OCI-M2 (cell line): Measurements from ENCODE around the gene TTF1.

Experiments used
- DNase-seq: peaks from one replicate; lab custom pipeline; 2025; ENCODE audit not compliant: unreplicated experiment; lab: John Stamatoyannopoulos, UW

The TTF1 gene

GRCh38 chr9:132369421-132369820 lies 37.2 kb downstream of the TTF1 start:
- DNase-seq = no peak

DNA sequence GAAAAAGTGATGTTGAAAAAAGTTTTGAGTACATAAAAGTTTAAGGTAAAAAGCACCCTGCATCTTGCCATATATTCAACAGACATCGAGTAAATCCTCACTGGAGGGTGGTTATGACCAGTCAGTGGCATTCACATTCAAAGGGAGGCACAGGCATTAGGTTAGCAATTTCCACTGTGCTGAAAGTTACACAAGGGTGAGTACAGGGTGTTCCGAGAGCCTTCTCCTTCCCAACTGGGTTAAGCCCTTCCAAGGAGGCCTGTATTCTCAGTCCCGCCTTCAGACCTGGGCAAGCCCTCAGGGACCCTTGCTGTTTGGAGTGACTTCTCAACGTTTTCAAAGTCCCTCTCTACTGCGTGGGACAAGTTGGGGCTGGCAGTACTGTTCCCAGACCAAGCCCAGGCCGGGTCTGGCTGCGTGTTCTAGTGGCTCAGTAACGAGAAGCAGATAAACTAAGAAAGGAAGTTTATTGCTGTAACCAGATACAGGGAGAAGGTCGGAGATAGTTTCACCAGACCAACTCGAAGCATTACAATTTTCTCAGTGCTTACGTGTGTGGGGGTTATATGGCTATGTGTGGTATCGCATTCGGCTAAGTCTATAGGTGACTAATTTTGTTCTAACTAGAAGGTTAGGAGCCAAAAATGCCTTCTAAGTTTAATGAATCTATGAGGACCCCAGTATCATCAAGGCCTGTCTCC lies 38.9 kb downstream of the TTF1 start:
- no peak for DNase-seq

- no peak for DNase-seq
Measured at GRCh38 chr9:132366481-132366880, 40.2 kb downstream of the TTF1 start.

GRCh38 chr9:132365986-132366385 lies 40.7 kb downstream of the TTF1 start:
- DNase-seq = no peak

DNA sequence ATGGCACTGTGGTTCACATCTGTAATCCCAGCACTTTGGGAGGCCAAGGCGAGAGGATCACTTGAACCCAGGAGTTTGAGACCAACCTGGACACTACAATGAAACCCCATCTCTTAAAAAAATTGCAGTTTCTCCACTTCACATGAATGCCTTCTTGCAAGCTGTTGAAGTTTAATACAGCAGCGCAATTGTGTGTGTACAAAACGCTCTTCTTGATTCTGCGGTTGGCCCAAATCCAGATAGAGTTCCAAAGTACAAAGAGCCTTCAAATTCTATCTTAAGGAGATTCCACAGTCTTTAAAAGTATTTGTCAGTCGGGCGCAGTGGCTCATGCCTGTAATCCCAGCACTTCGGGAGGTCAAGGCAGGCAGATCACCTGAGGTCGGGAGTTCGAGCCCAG lies 42.6 kb downstream of the TTF1 start:
- DNase-seq = no peak

DNA sequence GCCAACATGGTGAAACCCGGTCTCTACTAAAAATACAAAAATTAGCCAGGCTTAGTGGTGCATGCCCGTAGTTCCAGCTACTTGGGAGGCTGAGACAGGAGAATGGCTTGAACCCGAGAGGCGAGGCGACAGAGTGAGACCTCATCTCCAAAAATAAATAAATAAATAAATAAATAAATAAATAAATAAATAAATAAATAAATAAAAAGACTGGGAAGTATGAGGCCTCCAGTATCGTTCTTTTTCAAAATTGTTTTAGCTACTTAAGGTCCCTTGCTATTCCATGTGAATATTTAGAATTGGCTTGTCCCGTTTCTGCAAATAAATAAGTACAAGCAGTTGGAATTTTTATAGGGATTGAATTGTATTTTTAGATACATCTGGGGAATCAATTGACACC lies 48.9 kb downstream of the TTF1 start:
- no peak for DNase-seq

- DNase-seq = no peak
Measured at GRCh38 chr9:132356324-132356924, 50.2 kb downstream of the TTF1 start.

DNA sequence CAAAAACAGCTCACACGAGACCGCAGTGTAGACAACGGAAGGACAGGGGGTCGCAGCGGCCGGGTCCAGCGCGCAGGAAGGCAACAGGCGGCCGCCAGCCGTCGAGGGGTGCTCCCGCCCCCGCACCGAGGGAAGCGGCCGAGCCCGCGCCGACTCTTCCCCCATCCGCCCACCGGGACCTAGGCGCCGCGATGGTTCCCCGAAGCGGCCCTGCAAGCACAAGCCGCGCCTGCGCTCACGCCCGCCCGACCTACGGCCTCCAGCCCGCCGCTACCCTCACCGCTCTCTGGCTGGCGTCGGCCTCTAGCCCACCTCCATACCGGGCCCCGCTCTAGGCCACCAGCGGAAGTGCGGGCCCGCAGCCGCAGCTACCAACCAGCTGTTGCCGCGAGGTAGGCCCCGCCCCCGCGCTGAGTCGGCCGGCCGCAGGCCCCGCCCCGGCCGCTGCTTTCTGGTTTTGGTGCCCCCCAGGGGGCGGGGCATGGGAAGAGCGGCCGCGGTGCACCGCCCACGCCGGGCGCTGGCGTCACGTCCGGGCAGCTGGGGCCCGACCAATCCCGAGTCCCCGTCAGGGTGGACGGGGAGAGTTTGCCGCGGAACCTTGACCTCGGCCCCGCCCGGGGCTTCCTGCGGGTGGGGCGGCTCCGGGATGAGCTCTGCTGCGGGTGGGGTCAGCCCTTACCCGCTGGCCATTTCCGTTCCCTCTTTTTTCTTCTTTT lies 51.8 kb downstream of the TTF1 start, which contains the start of gene SETX:
SETX (minus strand) TSS at position 350 of the 719 bp plus-strand sequence. CDS start 5,558 bp downstream, outside the sequence.
- peak; percentile 75 for DNase-seq

GRCh38 chr9:132351404-132352045 lies 55.1 kb downstream of the TTF1 start:
- DNase-seq = no peak

DNA sequence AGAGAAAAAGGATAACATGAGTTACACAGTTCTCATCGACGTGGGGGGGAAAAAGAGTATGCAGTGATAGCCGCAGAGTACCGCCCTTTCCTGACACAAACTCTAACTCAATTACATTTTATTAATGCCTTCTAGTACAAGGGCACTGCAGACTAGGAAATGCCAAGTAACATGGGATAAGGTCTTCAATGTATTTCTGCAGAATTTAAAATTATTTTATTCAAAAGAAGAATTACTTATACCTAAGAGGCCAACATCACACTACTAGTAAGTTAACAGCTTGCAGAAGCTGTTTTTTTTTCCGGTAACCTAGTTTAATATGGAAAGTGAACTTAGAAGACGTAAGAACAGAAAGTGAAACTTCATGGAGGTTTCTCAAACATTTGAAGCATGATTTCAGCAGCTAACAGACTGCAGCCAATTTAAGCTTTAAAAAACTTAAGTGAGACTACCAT lies 55.8 kb downstream of the TTF1 start:
- DNase-seq = no peak

- DNase-seq = no peak
Measured at GRCh38 chr9:132348676-132349075, 58.0 kb downstream of the TTF1 start.

DNA sequence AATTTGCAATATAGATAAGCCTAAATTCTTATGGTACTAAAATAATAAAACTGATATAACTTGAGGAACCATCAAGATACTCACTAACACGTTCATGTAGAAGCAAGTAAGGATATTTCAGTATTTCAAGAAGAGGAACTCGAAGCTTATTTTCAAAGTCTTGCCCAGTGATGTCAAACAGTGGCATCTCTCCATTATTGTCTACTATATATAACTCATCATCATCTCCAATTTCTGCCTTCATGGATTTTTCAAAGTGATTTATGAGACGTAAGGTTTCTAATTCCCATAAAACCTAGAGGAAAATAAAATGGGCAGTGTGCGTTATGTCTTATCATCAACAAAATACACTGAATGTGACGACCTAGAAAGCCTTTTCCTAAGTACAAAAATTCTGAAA lies 60.5 kb downstream of the TTF1 start:
- DNase-seq = no peak

DNA sequence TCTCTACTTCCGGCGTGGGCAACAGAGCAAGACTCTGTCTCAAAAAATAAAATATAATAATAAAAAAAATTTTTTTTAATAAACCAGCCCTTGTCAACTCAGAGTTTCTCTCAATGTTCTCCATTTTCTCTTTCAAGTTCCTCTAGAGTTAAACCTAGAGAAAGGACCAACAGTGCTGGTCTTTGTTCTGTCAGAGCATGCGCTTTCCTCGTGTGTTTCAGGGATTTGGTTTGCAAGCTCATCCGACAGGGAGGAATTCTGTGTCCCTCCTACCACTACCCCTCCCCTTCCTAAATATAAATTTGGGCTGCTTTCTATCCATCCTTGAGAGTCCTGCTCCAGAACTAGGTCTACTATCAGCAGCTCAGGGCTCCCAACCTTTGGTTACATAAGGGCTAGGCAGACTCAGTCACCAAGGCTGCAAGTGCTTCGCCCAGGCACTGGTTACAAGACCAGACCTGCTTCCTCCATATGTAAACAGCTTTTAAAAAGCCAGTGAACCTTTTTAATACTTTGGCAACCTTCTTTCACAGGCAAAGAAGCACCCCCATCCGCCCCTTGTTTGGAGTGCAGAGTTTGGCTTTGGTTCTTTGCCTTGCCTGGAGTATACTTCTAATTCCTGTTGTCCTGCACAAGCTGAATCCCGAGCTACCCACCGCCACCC lies 65.3 kb downstream of the TTF1 start:
- DNase-seq = no peak

- DNase-seq = no peak
Measured at GRCh38 chr9:132334364-132334763, 72.3 kb downstream of the TTF1 start.

- DNase-seq = no peak
Measured at GRCh38 chr9:132333556-132333955, 73.1 kb downstream of the TTF1 start.

GRCh38 chr9:132328580-132328979 lies 78.1 kb downstream of the TTF1 start:
- no peak for DNase-seq

DNA sequence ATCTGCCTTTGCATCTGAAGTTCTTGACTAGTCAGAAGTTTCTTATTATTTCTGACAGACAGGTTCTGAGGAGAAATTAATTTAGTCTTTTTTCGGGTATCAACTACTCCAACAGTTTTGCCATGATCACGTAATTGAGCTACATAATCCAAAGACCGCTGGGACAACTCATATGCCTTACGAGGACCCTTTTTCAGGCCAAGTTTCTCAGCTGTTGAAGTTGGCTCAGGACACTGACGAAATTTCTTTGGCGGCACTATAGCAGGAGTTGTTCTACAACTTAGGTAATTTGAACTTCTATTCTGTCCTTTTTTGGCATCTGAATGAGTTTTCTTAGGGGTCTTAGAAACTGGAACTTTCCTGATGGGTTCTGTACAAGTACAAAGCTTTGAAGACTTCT lies 79.1 kb downstream of the TTF1 start:
- no peak for DNase-seq
